Measurements from ENCODE around the gene AMHR2.
"Not testable (repeated sequence)": the region's sequence is repeated elsewhere in the genome, so short reads cannot be mapped to it uniquely, and the experiment has no call there.

GRCh38 chr12:53415752-53416389 is 7.8 kb upstream of the AMHR2 start:
- not testable (repeated sequence) for TF ChIP-seq CTCF (conservative IDR thresholded peaks at IDR 0.05 in 1 of 2, IDR thresholded peaks at IDR 0.05 in 1 of 2; ENCODE audit: extremely low read depth in 1 of 2, insufficient read depth in 1 of 2, low read depth in 1 of 2, low read length in 2 of 2); EZH2 (IDR thresholded peaks at IDR 0.05; ENCODE audit: borderline replicate concordance, low read length)
